ENCODE data around the gene OR52B6.
A peak's percentile ranks its signal among the peaks of the same experiment; 100 is the strongest.

OR52B6 gene

DNA sequence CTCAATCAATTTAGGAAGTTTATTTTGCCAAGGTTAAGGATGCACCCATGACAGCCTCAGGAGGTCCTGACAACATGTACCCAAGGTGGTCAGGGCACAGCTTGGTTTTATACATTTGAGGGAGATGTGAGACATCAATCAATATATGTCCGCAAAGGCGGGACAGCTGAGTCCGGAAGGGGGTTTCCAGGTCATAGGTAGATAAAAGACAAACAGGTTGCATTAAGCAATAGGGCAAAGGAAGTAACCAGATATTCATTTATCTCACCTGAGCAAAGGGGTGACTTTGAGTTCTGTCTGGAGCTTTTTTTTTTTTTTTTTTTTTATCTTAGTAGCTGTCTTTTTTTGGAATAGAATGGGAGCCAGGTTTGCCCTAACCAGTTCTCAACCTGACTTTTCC lies 42.1 kb downstream of the OR52B6 start:
- H3K9me3 ChIP-seq (ENCODE audit: control insufficient read depth, low read depth, low read length): no peaks in the 10 kb centered on the region
- no peak overlapping the region for H3K9ac ChIP-seq (ENCODE audit: low read length)
- H3K27me3 ChIP-seq (ENCODE audit: control insufficient read depth, insufficient read depth, low read length): no peaks in the 10 kb centered on the region
- no peak overlapping the region for H3K4me3 ChIP-seq (ENCODE audit: low read length)
- peaks cover 20% of the 10 kb centered on the region for H3K4me1 ChIP-seq (ENCODE audit: control insufficient read depth, low read depth, low read length)
- H3K36me3 ChIP-seq (ENCODE audit: control insufficient read depth, low read depth, low read length): no peaks in the 10 kb centered on the region
- no peak overlapping the region for H3K27ac ChIP-seq (ENCODE audit: low read length)

DNA sequence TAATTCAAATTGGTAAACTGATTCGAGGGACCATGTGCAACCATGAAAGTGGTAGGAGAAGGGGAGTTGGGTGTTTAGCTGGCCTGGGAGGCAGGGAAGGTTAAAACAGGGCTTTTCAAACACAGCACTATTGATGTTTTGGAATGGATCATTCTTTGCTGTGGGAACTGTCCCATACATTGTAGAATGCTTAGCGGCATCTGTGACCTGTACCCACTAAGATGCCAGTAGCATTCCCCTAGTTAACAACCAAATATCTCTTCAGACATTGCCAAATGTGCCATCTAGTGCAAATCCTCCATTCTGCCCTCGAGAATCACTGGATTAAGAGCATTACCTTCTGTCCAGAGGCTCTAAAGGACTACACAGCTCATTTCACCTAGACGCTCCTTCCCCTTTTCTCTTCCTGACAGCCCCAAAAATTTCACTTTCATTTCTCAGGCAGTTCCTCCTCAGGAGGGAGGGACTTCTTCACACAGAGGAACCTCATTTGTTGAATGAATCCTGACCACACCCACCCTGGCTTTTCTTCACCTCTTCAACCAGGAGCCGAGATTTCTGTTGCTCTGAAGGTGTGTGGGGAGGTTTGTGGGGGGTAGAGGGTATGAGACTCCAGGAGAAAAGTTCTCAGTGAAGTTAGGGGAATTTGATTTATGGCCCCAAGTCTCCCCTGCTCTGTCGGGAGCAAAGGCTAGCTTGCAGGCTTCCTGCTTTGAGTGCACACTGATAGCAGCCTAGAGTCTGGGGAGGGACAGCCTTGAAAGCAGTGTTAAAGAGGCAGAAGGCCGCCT lies 44.0 kb downstream of the OR52B6 start, which contains the start of gene TRIM34:
TRIM34 (plus strand) TSS at position 513 of the 791 bp plus-strand sequence. CDS start 7,331 bp downstream, outside the sequence.
- H3K4me3 ChIP-seq (ENCODE audit: low read length): peak within 1 kb of the TSS; percentile 3
- H3K36me3 ChIP-seq (ENCODE audit: control insufficient read depth, low read depth, low read length): no peaks in the 10 kb centered on the region
- H3K9ac ChIP-seq (ENCODE audit: low read length): no peak within 1 kb of the TSS
- peaks cover 17% of the 10 kb centered on the region for H3K4me1 ChIP-seq (ENCODE audit: control insufficient read depth, low read depth, low read length)
- no peak within 1 kb of the TSS for H3K27ac ChIP-seq (ENCODE audit: low read length)
- H3K27me3 ChIP-seq (ENCODE audit: control insufficient read depth, insufficient read depth, low read length): no peaks in the 10 kb centered on the region
- no peaks in the 10 kb centered on the region for H3K9me3 ChIP-seq (ENCODE audit: control insufficient read depth, low read depth, low read length)

DNA sequence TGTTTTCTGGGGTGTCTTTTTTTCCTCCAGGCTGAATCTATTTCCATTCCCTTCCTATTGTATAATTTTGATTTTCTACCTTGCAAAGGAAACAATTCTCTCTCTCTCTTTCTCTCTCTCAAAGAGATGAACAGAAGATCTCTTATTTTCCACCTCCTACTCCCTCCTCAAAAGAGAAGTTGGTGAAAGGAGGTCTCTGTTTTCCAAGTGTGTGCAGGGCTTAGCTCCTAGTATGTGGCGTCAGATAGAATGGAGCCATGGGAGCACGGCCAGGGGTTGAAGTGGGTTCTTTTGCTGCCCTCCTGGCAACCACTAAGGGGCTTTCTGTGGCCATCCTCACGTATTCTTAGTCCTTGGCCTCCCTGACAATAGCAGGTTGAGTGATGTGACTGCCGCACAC lies 44.6 kb downstream of the OR52B6 start:
- H3K9me3 ChIP-seq (ENCODE audit: control insufficient read depth, low read depth, low read length): no peaks in the 10 kb centered on the region
- H3K27ac ChIP-seq (ENCODE audit: low read length): no peak overlapping the region
- no peak overlapping the region for H3K9ac ChIP-seq (ENCODE audit: low read length)
- no peaks in the 10 kb centered on the region for H3K27me3 ChIP-seq (ENCODE audit: control insufficient read depth, insufficient read depth, low read length)
- H3K4me1 ChIP-seq (ENCODE audit: control insufficient read depth, low read depth, low read length): peaks cover 17% of the 10 kb centered on the region
- H3K4me3 ChIP-seq (ENCODE audit: low read length): peak overlapping the region; percentile 3
- no peaks in the 10 kb centered on the region for H3K36me3 ChIP-seq (ENCODE audit: control insufficient read depth, low read depth, low read length)

DNA sequence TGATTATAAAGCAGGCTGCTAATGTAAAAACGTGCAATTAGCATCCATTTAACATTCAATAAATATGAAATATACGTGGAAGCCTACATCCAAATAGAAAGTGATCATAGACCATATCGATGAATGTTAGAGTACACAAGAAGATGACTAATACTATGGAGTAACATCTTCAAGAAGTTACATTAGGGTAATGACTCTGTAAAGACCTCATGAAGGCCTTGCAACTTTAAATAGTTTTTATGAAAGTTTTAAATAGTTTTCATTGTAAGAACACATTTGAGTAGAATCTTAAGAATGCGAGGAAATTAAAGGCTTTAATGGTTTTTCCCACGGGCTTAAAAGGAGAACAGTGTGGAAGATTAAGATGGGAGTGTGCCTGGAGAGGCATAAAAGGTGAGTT lies 45.5 kb downstream of the OR52B6 start:
- Histone ChIP-seq H3K4me3 (ENCODE audit: low read length) (no peak overlapping the region), H3K27me3 (ENCODE audit: control insufficient read depth, insufficient read depth, low read length) (no peaks in the 10 kb centered on the region), H3K36me3 (ENCODE audit: control insufficient read depth, low read depth, low read length) (no peaks in the 10 kb centered on the region), H3K9ac (ENCODE audit: low read length) (no peak overlapping the region), H3K4me1 (ENCODE audit: control insufficient read depth, low read depth, low read length) (peaks cover 11% of the 10 kb centered on the region), H3K9me3 (ENCODE audit: control insufficient read depth, low read depth, low read length) (no peaks in the 10 kb centered on the region), H3K27ac (ENCODE audit: low read length) (no peak overlapping the region)

DNA sequence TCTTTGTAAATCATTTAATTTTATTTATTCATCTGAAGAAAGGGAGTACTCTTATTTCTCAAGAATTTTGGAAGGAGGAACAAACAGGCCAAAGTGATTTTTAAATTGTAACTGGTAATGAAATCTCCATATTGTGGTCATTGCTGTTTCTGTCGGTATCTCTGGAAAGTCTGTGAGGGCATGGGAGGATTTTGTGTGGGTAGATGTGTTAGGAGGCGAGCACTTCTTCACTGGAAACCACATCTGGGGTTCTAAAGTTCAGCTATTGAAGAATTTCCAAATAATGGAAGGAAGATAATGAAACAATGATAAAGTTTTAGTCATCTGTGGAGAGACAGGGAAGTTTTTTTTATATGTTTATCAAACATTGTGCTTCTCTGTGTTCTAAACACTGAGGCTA lies 50.7 kb downstream of the OR52B6 start:
- Histone ChIP-seq H3K4me3 (ENCODE audit: low read length) (no peak overlapping the region), H3K9ac (ENCODE audit: low read length) (no peak overlapping the region), H3K9me3 (ENCODE audit: control insufficient read depth, low read depth, low read length) (no peaks in the 10 kb centered on the region), H3K36me3 (ENCODE audit: control insufficient read depth, low read depth, low read length) (no peaks in the 10 kb centered on the region), H3K27ac (ENCODE audit: low read length) (no peak overlapping the region), H3K4me1 (ENCODE audit: control insufficient read depth, low read depth, low read length) (no peaks in the 10 kb centered on the region), H3K27me3 (ENCODE audit: control insufficient read depth, insufficient read depth, low read length) (no peaks in the 10 kb centered on the region)
